Middle frontal gyrus (tissue), 1 donor: Measurements from ENCODE around the gene FAM162A.
"Not testable (repeated sequence)": the region's sequence is repeated elsewhere in the genome, so short reads cannot be mapped to it uniquely, and the experiment has no call there.

Source experiments
- DNase-seq: peaks from one replicate; pipeline ENCODE4 v3.0.0-alpha.2; 2015; ENCODE audit warnings: low spot score; ENCODE audit errors: extremely low spot score

The FAM162A gene

DNA sequence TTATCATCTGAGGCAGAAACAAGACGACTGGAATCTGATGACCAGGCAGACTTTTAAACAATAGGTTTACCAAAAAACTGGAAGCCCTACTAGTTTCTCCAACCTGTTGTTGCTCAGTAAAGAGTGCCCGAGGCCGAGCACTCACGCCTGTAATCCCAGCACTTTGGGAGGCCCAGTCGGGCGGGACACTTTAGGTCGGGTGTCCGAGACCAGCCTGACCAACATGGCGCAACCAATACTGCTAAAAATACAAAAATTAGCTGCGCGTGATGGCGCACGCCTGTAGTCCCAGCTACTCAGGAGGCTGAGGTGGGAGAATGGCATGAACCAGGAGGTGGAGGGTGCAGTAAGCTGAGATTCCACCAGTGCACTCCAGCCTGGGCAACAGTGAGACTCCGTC lies 33.0 kb downstream of the FAM162A start:
- DNase-seq, result no peak

- no peak for DNase-seq
These were observed 37.1 kb downstream of the FAM162A start for GRCh38 chr3:122421101-122421500.

DNA sequence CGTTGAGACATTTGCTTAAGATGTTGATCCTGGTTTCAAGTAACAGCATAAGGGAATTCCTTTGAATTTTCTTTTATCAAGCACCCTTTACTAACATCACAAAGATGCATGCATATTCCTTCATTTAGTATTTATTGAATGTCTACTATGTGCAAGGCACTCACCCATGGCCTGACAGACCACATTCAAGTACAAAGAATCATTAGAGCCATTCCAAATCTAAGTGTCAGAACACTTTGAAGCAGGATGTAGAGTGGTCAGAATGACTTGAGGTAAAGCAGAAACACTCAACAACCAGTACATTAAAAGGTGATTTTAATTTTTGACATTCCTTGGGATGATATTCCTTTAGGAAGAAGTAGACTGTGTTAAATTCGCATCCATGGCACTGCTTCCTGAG lies 37.9 kb downstream of the FAM162A start:
- no peak for DNase-seq

GRCh38 chr3:122427857-122428471 lies 44.0 kb downstream of the FAM162A start:
- DNase-seq, result no peak

GRCh38 chr3:122430371-122430770 lies 46.4 kb downstream of the FAM162A start:
- no peak for DNase-seq

- DNase-seq, result no peak
These were observed 52.0 kb downstream of the FAM162A start for GRCh38 chr3:122435950-122436349.

DNA sequence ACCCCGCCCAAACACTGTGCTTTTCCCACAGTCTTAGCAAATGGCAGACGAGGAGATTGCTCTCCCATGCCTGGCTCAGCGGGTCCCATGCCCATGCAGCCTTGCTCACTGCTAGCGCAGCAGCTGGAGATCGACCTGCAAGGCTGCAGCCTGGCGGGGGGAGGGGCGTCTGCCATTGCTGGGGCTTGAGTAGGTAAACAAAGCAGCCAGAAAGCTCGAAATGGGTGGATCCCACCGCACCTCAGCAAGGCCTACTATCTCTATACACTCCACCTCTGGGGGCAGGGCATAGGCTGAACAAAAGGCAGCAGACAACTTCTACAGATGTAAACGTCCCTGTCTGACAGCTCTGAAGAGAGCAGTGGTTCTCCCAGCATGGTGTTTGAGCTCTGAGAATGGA lies 59.1 kb downstream of the FAM162A start:
- no peak for DNase-seq

DNA sequence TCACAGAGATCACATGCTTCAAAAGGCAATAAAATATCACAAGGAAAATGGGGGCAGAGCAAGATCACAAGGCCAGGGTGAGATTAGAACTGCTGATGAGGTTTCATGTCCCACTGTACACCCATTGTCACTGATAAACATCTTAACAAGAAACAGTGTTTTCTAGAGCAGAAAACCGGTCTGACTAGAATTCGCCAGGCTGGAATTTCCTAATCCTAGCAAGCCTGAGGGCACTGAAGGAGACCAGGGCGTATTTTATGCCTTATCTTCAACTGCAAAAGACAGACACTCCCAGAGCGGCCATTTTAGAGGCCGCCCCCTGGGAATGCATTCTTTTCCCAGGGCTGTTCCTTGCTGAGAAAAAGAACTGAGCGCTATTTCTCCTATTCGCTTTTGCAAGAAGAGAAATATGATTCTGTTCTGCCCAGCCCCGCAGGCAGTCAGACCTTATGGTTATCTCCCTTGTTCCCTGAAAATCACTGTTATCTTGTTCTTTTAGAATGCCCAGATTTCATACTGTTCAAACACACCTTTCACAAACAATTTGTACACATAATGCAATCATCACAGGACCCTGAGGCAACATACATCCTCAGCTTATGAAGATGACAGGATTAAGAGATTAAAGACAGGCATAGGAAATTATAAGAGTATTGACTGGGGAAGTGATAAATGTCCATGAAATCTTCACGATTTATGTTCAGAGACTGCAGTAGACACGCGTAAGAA lies 59.9 kb downstream of the FAM162A start:
- not testable (repeated sequence) for DNase-seq

- not testable (repeated sequence) for DNase-seq
These were observed 60.5 kb downstream of the FAM162A start for GRCh38 chr3:122444491-122444887.

- not testable (repeated sequence) for DNase-seq
These were observed 64.2 kb downstream of the FAM162A start for GRCh38 chr3:122448218-122448617.

DNA sequence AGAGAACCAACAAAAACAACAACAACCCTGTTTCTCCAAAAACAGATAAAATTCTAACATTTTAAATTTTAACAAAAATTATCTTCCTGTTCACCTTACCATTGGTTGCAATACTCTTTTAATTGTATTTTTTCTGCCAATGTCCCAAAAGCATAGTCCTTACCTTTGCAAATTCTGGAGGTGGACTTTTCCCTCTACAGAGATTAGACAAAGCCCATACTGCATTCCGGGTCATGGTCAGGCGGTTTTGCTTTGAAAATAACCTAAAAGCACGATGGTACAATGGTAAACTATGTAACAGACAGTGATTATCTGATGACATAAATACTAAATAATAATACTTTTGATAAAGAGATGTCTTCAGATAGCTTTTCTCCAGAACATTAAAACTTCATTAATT lies 67.4 kb downstream of the FAM162A start:
- DNase-seq, result no peak

DNA sequence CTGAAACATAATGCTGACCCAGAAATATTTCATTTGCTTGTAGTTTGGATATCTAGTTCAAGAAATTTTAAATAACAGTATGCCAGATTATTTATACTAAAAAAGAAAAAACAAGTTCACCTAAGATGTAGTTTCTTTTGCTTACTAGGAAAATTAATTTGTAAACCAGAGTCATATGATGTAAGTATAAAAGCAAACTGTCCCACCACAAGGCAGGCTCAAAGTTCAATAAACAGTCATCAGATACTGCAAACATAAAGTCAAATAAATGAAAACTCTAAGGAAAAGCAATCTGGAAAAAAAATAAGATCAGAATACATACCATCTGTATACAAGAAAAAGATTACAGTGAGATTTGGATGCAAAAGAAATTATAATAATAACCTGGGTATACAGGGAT lies 72.1 kb downstream of the FAM162A start:
- DNase-seq, result no peak

DNA sequence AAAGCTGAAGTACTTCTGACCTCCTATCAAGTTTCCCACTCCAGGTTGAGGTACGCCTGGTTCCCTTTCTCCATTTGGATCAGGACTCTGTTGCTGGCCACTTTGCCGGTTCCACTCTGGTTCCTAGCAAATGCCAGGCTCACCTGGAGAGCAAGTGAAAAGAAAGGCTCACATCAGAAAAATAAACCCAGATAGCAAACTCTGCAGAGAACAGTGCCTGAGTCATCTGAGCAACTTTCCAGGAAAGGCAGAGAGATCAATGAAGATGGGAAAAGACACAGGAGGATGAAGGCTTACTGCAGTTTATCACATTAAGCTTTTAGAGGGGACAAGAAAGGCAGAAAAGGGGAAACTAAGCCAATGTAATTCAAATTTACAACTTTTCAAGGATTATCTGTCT lies 73.7 kb downstream of the FAM162A start:
- DNase-seq, result no peak

DNA sequence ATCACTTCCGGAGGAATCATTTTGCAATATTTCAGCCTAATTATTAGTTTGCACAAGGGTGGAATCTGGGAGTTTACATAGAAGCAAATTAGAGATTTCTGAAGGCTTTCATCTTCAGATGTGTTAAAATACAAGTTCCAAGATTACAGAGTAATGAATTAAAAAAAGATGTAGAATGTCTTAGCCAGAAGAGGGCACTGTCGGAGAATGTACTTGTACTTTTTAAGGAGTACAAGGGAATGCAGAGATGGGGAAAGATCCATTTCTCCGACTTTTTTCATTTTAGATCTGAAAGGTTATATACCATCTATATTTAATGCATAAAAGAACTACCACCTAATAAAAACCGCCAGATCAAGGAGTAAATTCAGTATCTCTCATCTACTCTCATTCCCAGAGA lies 75.0 kb downstream of the FAM162A start:
- DNase-seq, result no peak

GRCh38 chr3:122461806-122462205 lies 77.8 kb downstream of the FAM162A start:
- no peak for DNase-seq
